K562 treated with DMSO at 1 percent for 48 hours (cell line): ENCODE data around the gene PRR20C. TPM values are rescaled to one million over a fixed set of nuclear protein-coding genes. Genes with fewer than 3 reads are reported as not detected.

Source experiments
- total RNA-seq: library from RNA; unstranded; fragments of 300-600 nt; gene quantifications from 2 replicates; pipeline ENCODE4 v1.2.3, GENCODE V29; 2022; ENCODE audit warnings: low replicate concordance; ENCODE audit errors: extremely low read depth

The PRR20C gene
- not detected in 2 replicates for total RNA-seq

GRCh38 chr13:57153761-57154160, at the start of gene PRR20C:
PRR20C (plus strand) TSS chr13:57154061; CDS start chr13:57154448, 387 bp downstream.

DNA sequence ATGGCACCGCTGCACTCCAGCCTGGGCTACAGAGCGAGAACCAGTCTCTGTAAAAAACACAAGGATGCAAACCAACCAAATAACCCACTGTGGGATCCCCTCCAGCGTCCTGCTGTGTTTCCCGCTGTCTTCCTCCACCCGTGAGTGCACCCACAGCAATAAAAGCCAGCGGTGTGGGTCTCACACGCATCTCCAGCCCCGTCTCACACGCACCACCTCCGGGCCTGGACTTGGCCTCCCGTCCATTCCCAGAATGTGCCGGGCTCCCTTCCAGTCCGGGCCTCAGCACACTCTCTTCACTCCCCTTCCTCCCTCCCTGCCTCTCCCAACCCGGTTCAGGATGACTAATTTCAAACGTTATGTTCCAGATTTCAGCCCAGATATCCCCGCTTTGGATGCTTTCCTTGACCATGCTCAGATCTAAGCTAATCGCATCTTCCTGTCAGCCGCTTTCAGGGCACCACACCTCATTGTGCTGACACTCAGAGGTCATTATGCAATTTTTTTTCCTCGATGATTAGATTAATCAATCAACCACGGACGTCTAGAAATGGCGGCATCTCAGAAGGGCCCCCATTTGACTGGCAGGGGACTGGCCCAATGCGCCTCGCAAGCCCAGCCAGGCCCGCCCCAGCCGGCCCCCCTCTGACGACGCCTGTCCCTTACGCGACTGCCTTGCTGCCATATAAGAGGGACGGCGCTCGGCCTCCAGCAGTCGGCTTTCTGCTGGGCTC, 13.5 kb upstream of the PRR20C start, which contains the start of gene PRR20A:
PRR20A (plus strand) TSS at position 684 of the 734 bp plus-strand sequence. CDS start 387 bp downstream, outside the sequence.

DNA sequence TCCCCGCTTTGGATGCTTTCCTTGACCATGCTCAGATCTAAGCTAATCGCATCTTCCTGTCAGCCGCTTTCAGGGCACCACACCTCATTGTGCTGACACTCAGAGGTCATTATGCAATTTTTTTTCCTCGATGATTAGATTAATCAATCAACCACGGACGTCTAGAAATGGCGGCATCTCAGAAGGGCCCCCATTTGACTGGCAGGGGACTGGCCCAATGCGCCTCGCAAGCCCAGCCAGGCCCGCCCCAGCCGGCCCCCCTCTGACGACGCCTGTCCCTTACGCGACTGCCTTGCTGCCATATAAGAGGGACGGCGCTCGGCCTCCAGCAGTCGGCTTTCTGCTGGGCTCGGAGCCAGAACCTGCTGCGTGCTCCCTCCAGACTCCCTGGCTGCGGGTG, 6.7 kb upstream of the PRR20C start, which contains the start of gene PRR20B:
PRR20B (plus strand) TSS at position 301 of the 400 bp plus-strand sequence. CDS start 387 bp downstream, outside the sequence.

DNA sequence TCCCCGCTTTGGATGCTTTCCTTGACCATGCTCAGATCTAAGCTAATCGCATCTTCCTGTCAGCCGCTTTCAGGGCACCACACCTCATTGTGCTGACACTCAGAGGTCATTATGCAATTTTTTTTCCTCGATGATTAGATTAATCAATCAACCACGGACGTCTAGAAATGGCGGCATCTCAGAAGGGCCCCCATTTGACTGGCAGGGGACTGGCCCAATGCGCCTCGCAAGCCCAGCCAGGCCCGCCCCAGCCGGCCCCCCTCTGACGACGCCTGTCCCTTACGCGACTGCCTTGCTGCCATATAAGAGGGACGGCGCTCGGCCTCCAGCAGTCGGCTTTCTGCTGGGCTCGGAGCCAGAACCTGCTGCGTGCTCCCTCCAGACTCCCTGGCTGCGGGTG, 6.5 kb downstream of the PRR20C start, which contains the start of gene PRR20D:
PRR20D (plus strand) TSS at position 301 of the 400 bp plus-strand sequence. CDS start 387 bp downstream, outside the sequence.

DNA sequence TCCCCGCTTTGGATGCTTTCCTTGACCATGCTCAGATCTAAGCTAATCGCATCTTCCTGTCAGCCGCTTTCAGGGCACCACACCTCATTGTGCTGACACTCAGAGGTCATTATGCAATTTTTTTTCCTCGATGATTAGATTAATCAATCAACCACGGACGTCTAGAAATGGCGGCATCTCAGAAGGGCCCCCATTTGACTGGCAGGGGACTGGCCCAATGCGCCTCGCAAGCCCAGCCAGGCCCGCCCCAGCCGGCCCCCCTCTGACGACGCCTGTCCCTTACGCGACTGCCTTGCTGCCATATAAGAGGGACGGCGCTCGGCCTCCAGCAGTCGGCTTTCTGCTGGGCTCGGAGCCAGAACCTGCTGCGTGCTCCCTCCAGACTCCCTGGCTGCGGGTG, 13.0 kb downstream of the PRR20C start, which contains the start of gene PRR20E:
PRR20E (plus strand) TSS at position 301 of the 400 bp plus-strand sequence. CDS start 387 bp downstream, outside the sequence.

Other genes with a start within 250 kb of the PRR20C start
- not detected in 2 replicates for gene PRR20A, start 13.1 kb upstream of the PRR20C start, total RNA-seq
- gene PRR20B, start 6.6 kb upstream of the PRR20C start, total RNA-seq, result not detected in 2 replicates
- gene PRR20D, start 6.6 kb downstream of the PRR20C start, total RNA-seq, result not detected in 2 replicates
- not detected in 2 replicates for gene PRR20E, start 13.1 kb downstream of the PRR20C start, total RNA-seq